HepG2 (cell line): ENCODE measurements around the gene MAPK8IP1. TPM values are rescaled to one million over a fixed set of nuclear protein-coding genes. Genes with fewer than 3 reads are reported as not detected.

Source experiments
- BCL6 ChIP-seq: IDR thresholded peaks from 2 replicates; pipeline ENCODE4 v1.6.1; 2016; ENCODE audit warnings: missing genetic modification reagents, missing compliant biosample characterization
- ELF3 ChIP-seq: IDR thresholded peaks from 2 replicates; pipeline ENCODE4 v1.6.1; 2016; ENCODE audit warnings: missing genetic modification reagents, missing compliant biosample characterization
- FLYWCH1 ChIP-seq: sonication (generic); formaldehyde crosslinking; IDR thresholded peaks from 2 replicates; pipeline ENCODE4 v1.8.1; 2023; ENCODE audit warnings: mild to moderate bottlenecking, missing genetic modification reagents
- FOXM1 ChIP-seq: sonication (generic); formaldehyde crosslinking; IDR thresholded peaks from 2 replicates; pipeline ENCODE4 v1.5.0; 2020; ENCODE audit warnings: missing genetic modification reagents
- GABPA ChIP-seq, 2 experiments: IDR thresholded peaks; 2 replicates each; pipeline ENCODE4 v1.6.1; 2011 to 2016; ENCODE audit warnings: low read depth in 2 of 2, low read length in 1 of 2, missing biosample characterization in 1 of 2, missing genetic modification characterization in 1 of 2
- GZF1 ChIP-seq: sonication (generic); formaldehyde crosslinking; IDR thresholded peaks from 2 replicates; pipeline ENCODE4 v1.5.1; 2020; ENCODE audit warnings: mild to moderate bottlenecking, missing genetic modification reagents
- MAFK ChIP-seq, 2 experiments: IDR thresholded peaks in 1 of 2; conservative IDR thresholded peaks in 1 of 2; 2 replicates each; pipeline ENCODE4 v1.6.1; 2011; ENCODE audit warnings: improper control_type of control experiment in 2 of 2, low read length in 2 of 2
- NCOA1 ChIP-seq: sonication (generic); formaldehyde crosslinking; IDR thresholded peaks from 2 replicates; pipeline ENCODE4 v1.9.0; 2021; ENCODE audit warnings: missing genetic modification reagents
- TRIM22 ChIP-seq: fragments of 450-650 bp; IDR thresholded peaks from 2 replicates; pipeline ENCODE4 v1.6.1; 2017
- ZBTB3 ChIP-seq: sonication (generic); formaldehyde crosslinking; IDR thresholded peaks from 2 replicates; pipeline ENCODE4 v1.4.0; 2020; ENCODE audit warnings: low read depth, mild to moderate bottlenecking, moderate library complexity, missing genetic modification reagents, borderline replicate concordance
- ZNF138 ChIP-seq: sonication (generic); formaldehyde crosslinking; IDR thresholded peaks from 2 replicates; pipeline ENCODE4 v1.5.0; 2020; ENCODE audit warnings: mild to moderate bottlenecking, low read depth, missing genetic modification reagents
- ZNF337 ChIP-seq: sonication (generic); formaldehyde crosslinking; IDR thresholded peaks from 2 replicates; pipeline ENCODE4 v1.5.1; 2020; ENCODE audit warnings: missing genetic modification reagents, low read depth, mild to moderate bottlenecking, borderline replicate concordance
- ZNF503 ChIP-seq: sonication (generic); formaldehyde crosslinking; IDR thresholded peaks from 2 replicates; pipeline ENCODE4 v1.4.0; 2020; ENCODE audit warnings: missing genetic modification reagents
- ZNF550 ChIP-seq: sonication (generic); formaldehyde crosslinking; IDR thresholded peaks from 2 replicates; pipeline ENCODE4 v1.4.0; 2020; ENCODE audit warnings: mild to moderate bottlenecking, missing genetic modification reagents, borderline replicate concordance
- ZNF691 ChIP-seq: sonication (generic); formaldehyde crosslinking; IDR thresholded peaks from 2 replicates; pipeline ENCODE4 v1.4.0; 2020; ENCODE audit warnings: missing genetic modification reagents, low read depth, mild to moderate bottlenecking, borderline replicate concordance
- ZNF703 ChIP-seq: sonication (generic); formaldehyde crosslinking; IDR thresholded peaks from 2 replicates; pipeline ENCODE4 v1.5.1; 2020; ENCODE audit warnings: missing genetic modification reagents, mild to moderate bottlenecking, moderate library complexity, borderline replicate concordance
- polyA plus RNA-seq, 8 experiments: library from polyadenylated mRNA; depleted of rRNA in 3 of 8; stranded (reverse) in 7 of 8; unstranded in 1 of 8; fragments of >200 nt; fragmentation: Illumina TruSeq in 4 of 8; extraction: Trizol in 4 of 8; gene quantifications; 2 replicates each; pipeline versions ENCODE4 v1.2.1 to v1.2.3, GENCODE V29; 2011 to 2016; ENCODE audit warnings: low read depth in 4 of 8, missing spikeins in 1 of 8, mixed read lengths in 1 of 8; ENCODE audit not compliant: insufficient read depth in 1 of 8
- total RNA-seq, 5 experiments: library from RNA; depleted of rRNA; stranded (reverse); fragments of >200 nt; fragmentation: Illumina TruSeq; extraction: Trizol; gene quantifications; 2 replicates each; pipeline ENCODE4 v1.2.3, GENCODE V29; 2016; ENCODE audit warnings: low read depth in 1 of 5
- TF ChIP-seq, protein P1 (sequence below): sonication (generic); formaldehyde crosslinking; IDR thresholded peaks from 2 replicates; pipeline ENCODE4 v1.4.0; 2020; ENCODE audit warnings: mild to moderate bottlenecking, low read depth, missing genetic modification reagents
- TF ChIP-seq, protein P2 (sequence below): sonication (generic); formaldehyde crosslinking; IDR thresholded peaks from 2 replicates; pipeline ENCODE4 v1.8.1; 2023; ENCODE audit warnings: missing genetic modification reagents, mild to moderate bottlenecking, borderline replicate concordance
- TF ChIP-seq, protein P3 (sequence below): sonication (generic); formaldehyde crosslinking; IDR thresholded peaks from 2 replicates; pipeline ENCODE4 v1.9.0; 2022; ENCODE audit warnings: low read depth, missing genetic modification reagents

The MAPK8IP1 gene
- total and polyA plus RNA-seq, 2 of the 13 experiments (the other 11 are each of a cell fraction or from before 2014, with no cell fraction given): 2.2 to 4.2 TPM

- TF ChIP-seq ZNF503 (CRISPR knock-in tag): no peak
- TF ChIP-seq TRIM22: no peak
- TF ChIP-seq ZNF337 (CRISPR knock-in tag): peak; percentile 70; the same call in 1 of the 2 replicates
- TF ChIP-seq NCOA1 (CRISPR knock-in tag): no peak; the same call in 1 of the 2 replicates
- peak; percentile 11; the same call in 1 of the 2 replicates for TF ChIP-seq ZNF138 (CRISPR knock-in tag)
- no peak; the same call in 1 of the 2 replicates for TF ChIP-seq ELF3 (CRISPR knock-in tag)
- TF ChIP-seq MAFK (conservative IDR thresholded peaks at IDR 0.05 in 1 of 2, IDR thresholded peaks at IDR 0.05 in 1 of 2; ENCODE audit: low read length in 2 of 2): no peak
- no peak for TF ChIP-seq ZBTB3 (CRISPR knock-in tag)
- no peak for TF ChIP-seq GZF1 (CRISPR knock-in tag)
- TF ChIP-seq, protein P1, sequence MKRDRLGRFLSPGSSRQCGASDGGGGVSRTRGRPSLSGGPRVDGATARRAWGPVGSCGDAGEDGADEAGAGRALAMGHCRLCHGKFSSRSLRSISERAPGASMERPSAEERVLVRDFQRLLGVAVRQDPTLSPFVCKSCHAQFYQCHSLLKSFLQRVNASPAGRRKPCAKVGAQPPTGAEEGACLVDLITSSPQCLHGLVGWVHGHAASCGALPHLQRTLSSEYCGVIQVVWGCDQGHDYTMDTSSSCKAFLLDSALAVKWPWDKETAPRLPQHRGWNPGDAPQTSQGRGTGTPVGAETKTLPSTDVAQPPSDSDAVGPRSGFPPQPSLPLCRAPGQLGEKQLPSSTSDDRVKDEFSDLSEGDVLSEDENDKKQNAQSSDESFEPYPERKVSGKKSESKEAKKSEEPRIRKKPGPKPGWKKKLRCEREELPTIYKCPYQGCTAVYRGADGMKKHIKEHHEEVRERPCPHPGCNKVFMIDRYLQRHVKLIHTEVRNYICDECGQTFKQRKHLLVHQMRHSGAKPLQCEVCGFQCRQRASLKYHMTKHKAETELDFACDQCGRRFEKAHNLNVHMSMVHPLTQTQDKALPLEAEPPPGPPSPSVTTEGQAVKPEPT (CRISPR knock-in tag): peak; percentile 60; the same call in 1 of the 2 replicates
- no peak for TF ChIP-seq FLYWCH1 (CRISPR knock-in tag)
- TF ChIP-seq FOXM1 (CRISPR knock-in tag): no peak
- 0 out of 2 replicates have a peak, but pooled peaks have one; percentile 15 for TF ChIP-seq BCL6 (CRISPR knock-in tag)
- TF ChIP-seq ZNF691: no peak; the same call in 1 of the 2 replicates
- TF ChIP-seq, protein P2, sequence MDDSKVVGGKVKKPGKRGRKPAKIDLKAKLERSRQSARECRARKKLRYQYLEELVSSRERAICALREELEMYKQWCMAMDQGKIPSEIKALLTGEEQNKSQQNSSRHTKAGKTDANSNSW (CRISPR knock-in tag): 0 out of 2 replicates have a peak, but pooled peaks have one; percentile 68
- TF ChIP-seq, protein P3, sequence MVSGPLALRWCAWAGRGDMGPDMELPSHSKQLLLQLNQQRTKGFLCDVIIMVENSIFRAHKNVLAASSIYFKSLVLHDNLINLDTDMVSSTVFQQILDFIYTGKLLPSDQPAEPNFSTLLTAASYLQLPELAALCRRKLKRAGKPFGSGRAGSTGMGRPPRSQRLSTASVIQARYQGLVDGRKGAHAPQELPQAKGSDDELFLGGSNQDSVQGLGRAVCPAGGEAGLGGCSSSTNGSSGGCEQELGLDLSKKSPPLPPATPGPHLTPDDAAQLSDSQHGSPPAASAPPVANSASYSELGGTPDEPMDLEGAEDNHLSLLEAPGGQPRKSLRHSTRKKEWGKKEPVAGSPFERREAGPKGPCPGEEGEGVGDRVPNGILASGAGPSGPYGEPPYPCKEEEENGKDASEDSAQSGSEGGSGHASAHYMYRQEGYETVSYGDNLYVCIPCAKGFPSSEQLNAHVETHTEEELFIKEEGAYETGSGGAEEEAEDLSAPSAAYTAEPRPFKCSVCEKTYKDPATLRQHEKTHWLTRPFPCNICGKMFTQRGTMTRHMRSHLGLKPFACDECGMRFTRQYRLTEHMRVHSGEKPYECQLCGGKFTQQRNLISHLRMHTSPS (CRISPR knock-in tag): peak; percentile 70
- no peak for TF ChIP-seq GABPA (IDR thresholded peaks at IDR 0.05; ENCODE audit: low read depth, low read length)
- peak; percentile 70 for TF ChIP-seq GABPA (CRISPR knock-in tag; IDR thresholded peaks at IDR 0.05; ENCODE audit: low read depth)
- TF ChIP-seq ZNF550: no peak
- TF ChIP-seq ZNF703 (CRISPR knock-in tag): no peak
Observed at GRCh38 chr11:45846974-45847910, 38.2 kb upstream of the MAPK8IP1 start, which contains the start of gene CRY2 (continued).
